ENCODE results near the gene CLSTN1. TPM values are rescaled to one million over a fixed set of nuclear protein-coding genes. Genes with fewer than 3 reads are reported as not detected.

CLSTN1 gene
- total RNA-seq, 1 experiment from 2014 or later = 143 TPM

DNA sequence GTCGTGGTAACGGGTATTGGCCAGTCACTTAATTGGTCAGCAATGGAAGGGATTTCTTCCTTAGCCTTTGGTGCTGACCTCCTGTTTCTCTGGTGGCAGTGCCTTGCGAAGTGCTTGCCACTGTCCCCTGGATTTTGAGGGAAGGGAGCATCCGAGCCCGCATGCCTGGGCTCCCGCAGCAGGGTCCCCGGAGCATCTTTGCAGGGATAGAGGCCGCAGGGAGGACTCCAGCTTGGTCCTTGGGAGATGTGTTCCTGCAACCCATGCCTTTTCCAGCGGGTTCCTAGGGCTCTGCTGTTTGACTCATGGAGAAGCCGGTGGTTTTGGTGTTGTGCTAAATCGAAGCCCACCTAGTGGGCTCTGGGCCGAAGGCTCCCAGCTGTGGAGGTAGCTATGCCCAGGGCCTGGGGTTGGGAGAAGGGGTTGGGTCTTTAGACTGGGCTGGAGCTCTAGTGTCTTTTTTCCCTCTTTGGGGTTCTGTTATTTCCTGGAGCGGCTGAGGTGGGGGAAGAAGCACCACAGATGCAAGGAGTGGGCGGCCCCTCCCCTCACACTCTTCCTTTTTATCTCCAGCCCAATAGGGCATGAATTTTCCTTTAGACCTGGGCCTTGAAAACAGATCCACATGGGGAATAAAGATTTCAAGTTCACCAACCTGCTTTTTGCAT, 133.2 kb downstream of the CLSTN1 start:
- in situ Hi-C loops (cut with HindIII; ENCODE audit: low pct_unique_long_range_greater_than_20kb, low sequenced_read_pairs) (no loop called here), intact Hi-C loops (cut with micrococcal nuclease; ENCODE audit: unreplicated experiment) (no loop called here)
- ChIA-PET CTCF (no interaction called here), POLR2A (no interaction called here)
- Histone ChIP-seq H3K4me3 (ENCODE audit: low read depth in 2 of 2, low read length in 2 of 2) (peak overlapping the region; percentile 50 to 69), H3K9me3 (ENCODE audit: control insufficient read depth, insufficient read depth, low read depth, low read length) (no peaks in the 10 kb centered on the region), H3K27me3 (ENCODE audit: control insufficient read depth, insufficient read depth, low read length) (no peaks in the 10 kb centered on the region), H3K4me1 (ENCODE audit: control insufficient read depth, insufficient read depth, low read length) (peaks cover 26% of the 10 kb centered on the region), H3K27ac (ENCODE audit: low read length) (peak overlapping the region; percentile 46), H3K36me3 (ENCODE audit: control insufficient read depth, insufficient read depth, low read length) (no peaks in the 10 kb centered on the region)
- TF ChIP-seq SIN3A (IDR thresholded peaks at IDR 0.05; ENCODE audit: borderline replicate concordance, insufficient read depth, low read depth, low read length) (no peak), REST (IDR thresholded peaks at IDR 0.05; ENCODE audit: insufficient read depth in 1 of 2, low read depth in 2 of 2, low read length in 1 of 2) (no peak), POLR2AphosphoS5 (IDR thresholded peaks at IDR 0.05; ENCODE audit: low read depth, low read length) (no peak)
- BruUV-seq (replicated peaks) = no TSS peak
- DNase-seq (ENCODE audit: low read depth, low spot score) (no peak), ATAC-seq (no peak)

DNA sequence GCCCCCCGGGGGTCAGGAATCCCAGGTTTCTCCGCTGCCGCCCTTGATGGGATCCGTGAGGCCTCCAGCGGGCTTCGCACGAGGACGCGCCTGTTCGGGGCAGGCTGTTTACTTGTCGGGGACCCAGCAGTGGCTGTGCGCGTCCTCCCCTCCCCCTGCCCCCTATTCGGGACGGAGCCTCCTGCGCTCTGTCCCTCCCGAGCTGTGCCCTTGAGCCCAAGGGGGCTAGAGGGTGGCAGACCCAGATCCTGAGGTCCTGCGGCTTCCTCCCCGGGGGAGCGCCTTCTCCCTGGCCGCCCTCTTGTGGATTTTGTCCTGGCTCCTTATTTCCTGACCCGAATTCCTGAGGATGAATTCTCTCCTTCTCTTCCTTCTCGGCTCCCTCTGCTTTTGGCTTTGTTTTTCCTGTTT, 133.8 kb downstream of the CLSTN1 start:
- TF ChIP-seq REST (IDR thresholded peaks at IDR 0.05; ENCODE audit: insufficient read depth in 1 of 2, low read depth in 2 of 2, low read length in 1 of 2) (no peak), POLR2AphosphoS5 (IDR thresholded peaks at IDR 0.05; ENCODE audit: low read depth, low read length) (no peak), SIN3A (IDR thresholded peaks at IDR 0.05; ENCODE audit: borderline replicate concordance, insufficient read depth, low read depth, low read length) (no peak), TCF7L2 (IDR thresholded peaks at IDR 0.05; ENCODE audit: low read depth, low read length) (no peak)
- TF ChIP-seq, protein P1, sequence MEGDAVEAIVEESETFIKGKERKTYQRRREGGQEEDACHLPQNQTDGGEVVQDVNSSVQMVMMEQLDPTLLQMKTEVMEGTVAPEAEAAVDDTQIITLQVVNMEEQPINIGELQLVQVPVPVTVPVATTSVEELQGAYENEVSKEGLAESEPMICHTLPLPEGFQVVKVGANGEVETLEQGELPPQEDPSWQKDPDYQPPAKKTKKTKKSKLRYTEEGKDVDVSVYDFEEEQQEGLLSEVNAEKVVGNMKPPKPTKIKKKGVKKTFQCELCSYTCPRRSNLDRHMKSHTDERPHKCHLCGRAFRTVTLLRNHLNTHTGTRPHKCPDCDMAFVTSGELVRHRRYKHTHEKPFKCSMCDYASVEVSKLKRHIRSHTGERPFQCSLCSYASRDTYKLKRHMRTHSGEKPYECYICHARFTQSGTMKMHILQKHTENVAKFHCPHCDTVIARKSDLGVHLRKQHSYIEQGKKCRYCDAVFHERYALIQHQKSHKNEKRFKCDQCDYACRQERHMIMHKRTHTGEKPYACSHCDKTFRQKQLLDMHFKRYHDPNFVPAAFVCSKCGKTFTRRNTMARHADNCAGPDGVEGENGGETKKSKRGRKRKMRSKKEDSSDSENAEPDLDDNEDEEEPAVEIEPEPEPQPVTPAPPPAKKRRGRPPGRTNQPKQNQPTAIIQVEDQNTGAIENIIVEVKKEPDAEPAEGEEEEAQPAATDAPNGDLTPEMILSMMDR (IDR thresholded peaks at IDR 0.05) = no peak; the same call in 1 of the 2 replicates
- Histone ChIP-seq H3K4me1 (ENCODE audit: control insufficient read depth, insufficient read depth, low read length) (peaks cover 26% of the 10 kb centered on the region), H3K27me3 (ENCODE audit: control insufficient read depth, insufficient read depth, low read length) (no peaks in the 10 kb centered on the region), H3K27ac (ENCODE audit: low read length) (peak overlapping the region; percentile 46), H3K4me3 (ENCODE audit: low read depth in 2 of 2, low read length in 2 of 2) (peak overlapping the region; percentile 50 to 69), H3K36me3 (ENCODE audit: control insufficient read depth, insufficient read depth, low read length) (no peaks in the 10 kb centered on the region), H3K9me3 (ENCODE audit: control insufficient read depth, insufficient read depth, low read depth, low read length) (no peaks in the 10 kb centered on the region)
- ATAC-seq (peak; percentile 49), DNase-seq (ENCODE audit: low read depth, low spot score) (no peak)
- ChIA-PET CTCF (no interaction called here), POLR2A (no interaction called here)
- intact Hi-C loops (cut with micrococcal nuclease; ENCODE audit: unreplicated experiment) = loop anchor here (5.0 kb wide), 1 partner anchor 63 kb away; no protein-coding TSS in a partner anchor
- in situ Hi-C loops (cut with HindIII; ENCODE audit: low pct_unique_long_range_greater_than_20kb, low sequenced_read_pairs) = no loop called here
- BruUV-seq (replicated peaks) = no TSS peak
